HUES48 (cell line): ENCODE measurements around the gene UBE2L5.

Experiments used
- H3K27ac ChIP-seq: one replicate; pipeline ENCODE4 v1.7.0; 2013; ENCODE audit warnings: low read depth, low read length, inconsistent platforms
- H3K27me3 ChIP-seq: 2 replicates; pipeline ENCODE4 v1.6.1; 2013; ENCODE audit warnings: mild to moderate bottlenecking, low read length; ENCODE audit not compliant: control insufficient read depth, insufficient read depth
- H3K36me3 ChIP-seq: 2 replicates; pipeline ENCODE4 v1.6.1; 2013; ENCODE audit warnings: low read length; ENCODE audit not compliant: control insufficient read depth, insufficient read depth
- H3K4me1 ChIP-seq: 2 replicates; pipeline ENCODE4 v1.6.1; 2013; ENCODE audit warnings: mild to moderate bottlenecking, low read length; ENCODE audit not compliant: control insufficient read depth, insufficient read depth
- H3K4me3 ChIP-seq: 2 replicates; pipeline ENCODE4 v1.5.1; 2013; ENCODE audit warnings: mild to moderate bottlenecking, low read depth, low read length
- H3K9ac ChIP-seq: 2 replicates; pipeline ENCODE4 v1.6.1; 2013; ENCODE audit warnings: mild to moderate bottlenecking, low read depth, low read length, moderate library complexity
- H3K9me3 ChIP-seq: 2 replicates; pipeline ENCODE4 v1.6.1; 2013; ENCODE audit warnings: low read length; ENCODE audit not compliant: control insufficient read depth, insufficient read depth

The UBE2L5 gene

GRCh38 chr13:30422054-30422839 is at the start of gene UBE2L5:
Gene UBE2L5, plus strand, starts transcription at chr13:30422493. Its CDS starts 5,498 bp downstream, at chr13:30427991.
- Histone ChIP-seq H3K36me3 (no peaks in the 10 kb centered on the region), H3K4me3 (peak within 1 kb of the TSS; percentile 85), H3K9ac (peak within 1 kb of the TSS; percentile 70), H3K27ac (peak within 1 kb of the TSS; percentile 83), H3K9me3 (no peaks in the 10 kb centered on the region), H3K27me3 (peaks cover 10% of the 10 kb centered on the region), H3K4me1 (peaks cover 9% of the 10 kb centered on the region)

DNA sequence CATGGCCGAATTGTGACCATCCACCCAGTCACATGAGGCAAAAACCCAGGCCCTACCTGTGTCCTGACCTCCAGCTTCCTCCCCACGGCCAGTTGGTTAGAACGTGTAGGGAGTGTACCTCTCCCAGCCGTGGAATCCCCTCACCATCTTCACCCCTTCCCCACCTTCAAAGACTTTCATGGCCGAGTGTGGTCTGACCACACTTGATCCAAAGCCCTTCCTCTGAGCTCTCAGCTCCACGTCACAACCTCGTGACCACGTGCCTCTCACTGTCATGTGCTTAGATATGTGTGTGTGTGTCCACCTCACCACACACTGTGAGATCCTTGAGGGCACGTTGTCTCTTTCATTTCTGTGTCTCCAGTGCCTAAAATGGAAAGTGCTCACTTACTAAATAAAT is 48.6 kb upstream of the UBE2L5 start:
- Histone ChIP-seq H3K4me3 (no peak overlapping the region), H3K36me3 (no peaks in the 10 kb centered on the region), H3K9me3 (no peaks in the 10 kb centered on the region), H3K27me3 (no peaks in the 10 kb centered on the region), H3K27ac (no peak overlapping the region), H3K4me1 (peaks cover 11% of the 10 kb centered on the region), H3K9ac (no peak overlapping the region)

- Histone ChIP-seq H3K4me1 (peaks cover 11% of the 10 kb centered on the region), H3K9ac (no peak overlapping the region), H3K36me3 (no peaks in the 10 kb centered on the region), H3K4me3 (no peak overlapping the region), H3K27me3 (no peaks in the 10 kb centered on the region), H3K9me3 (no peaks in the 10 kb centered on the region), H3K27ac (no peak overlapping the region)
Measured at GRCh38 chr13:30375265-30375835, 46.9 kb upstream of the UBE2L5 start.

GRCh38 chr13:30376426-30377311 is 45.6 kb upstream of the UBE2L5 start:
- Histone ChIP-seq H3K36me3 (no peaks in the 10 kb centered on the region), H3K27me3 (no peaks in the 10 kb centered on the region), H3K9ac (no peak overlapping the region), H3K4me1 (peaks cover 11% of the 10 kb centered on the region), H3K4me3 (no peak overlapping the region), H3K9me3 (no peaks in the 10 kb centered on the region), H3K27ac (no peak overlapping the region)

- no peaks in the 10 kb centered on the region for H3K9me3 ChIP-seq
- no peaks in the 10 kb centered on the region for H3K36me3 ChIP-seq
- H3K27ac ChIP-seq, result no peak overlapping the region
- H3K9ac ChIP-seq, result no peak overlapping the region
- H3K4me1 ChIP-seq, result peaks cover 11% of the 10 kb centered on the region
- H3K4me3 ChIP-seq, result no peak overlapping the region
- H3K27me3 ChIP-seq, result no peaks in the 10 kb centered on the region
Measured at GRCh38 chr13:30377312-30377685, 45.0 kb upstream of the UBE2L5 start.

DNA sequence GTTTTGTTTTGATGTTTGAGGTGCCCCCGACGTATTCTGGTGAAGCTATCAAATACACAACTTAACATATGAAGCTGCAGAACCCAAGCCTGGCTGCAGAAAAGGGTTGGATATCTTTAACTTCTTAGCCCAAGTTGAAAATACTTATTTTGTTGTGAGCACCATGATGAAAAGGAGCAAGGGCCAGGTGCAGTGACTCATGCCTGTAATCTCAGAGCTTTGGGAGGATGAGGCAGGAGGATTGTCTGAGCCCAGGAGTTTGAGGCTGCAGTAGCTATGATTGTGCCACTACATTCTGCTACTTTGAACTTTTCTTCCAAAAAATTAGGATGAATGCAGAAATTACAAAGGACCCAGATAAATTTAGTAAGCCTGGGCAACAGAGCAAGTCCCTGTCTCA is 44.1 kb upstream of the UBE2L5 start:
- Histone ChIP-seq H3K36me3 (no peaks in the 10 kb centered on the region), H3K27ac (no peak overlapping the region), H3K9me3 (no peaks in the 10 kb centered on the region), H3K4me3 (no peak overlapping the region), H3K4me1 (peaks cover 11% of the 10 kb centered on the region), H3K9ac (no peak overlapping the region), H3K27me3 (no peaks in the 10 kb centered on the region)

- no peaks in the 10 kb centered on the region for H3K9me3 ChIP-seq
- H3K4me1 ChIP-seq, result peaks cover 11% of the 10 kb centered on the region
- no peaks in the 10 kb centered on the region for H3K27me3 ChIP-seq
- H3K27ac ChIP-seq, result no peak overlapping the region
- no peak overlapping the region for H3K9ac ChIP-seq
- H3K36me3 ChIP-seq, result no peaks in the 10 kb centered on the region
- H3K4me3 ChIP-seq, result no peak overlapping the region
Measured at GRCh38 chr13:30381049-30381448, 41.2 kb upstream of the UBE2L5 start.

- H3K9ac ChIP-seq, result no peak overlapping the region
- H3K9me3 ChIP-seq, result no peaks in the 10 kb centered on the region
- no peaks in the 10 kb centered on the region for H3K27me3 ChIP-seq
- no peak overlapping the region for H3K4me3 ChIP-seq
- H3K36me3 ChIP-seq, result no peaks in the 10 kb centered on the region
- H3K4me1 ChIP-seq, result no peaks in the 10 kb centered on the region
- H3K27ac ChIP-seq, result no peak overlapping the region
Measured at GRCh38 chr13:30382836-30383525, 39.3 kb upstream of the UBE2L5 start.

GRCh38 chr13:30388406-30389283 is 33.6 kb upstream of the UBE2L5 start:
- no peak overlapping the region for H3K4me3 ChIP-seq
- no peaks in the 10 kb centered on the region for H3K36me3 ChIP-seq
- no peak overlapping the region for H3K9ac ChIP-seq

More at GRCh38 chr13:30388406-30389283, 33.6 kb upstream of the UBE2L5 start:
- H3K9me3 ChIP-seq, result no peaks in the 10 kb centered on the region
- peak overlapping the region; percentile 5 for H3K27ac ChIP-seq
- H3K4me1 ChIP-seq, result peaks cover 3% of the 10 kb centered on the region; the same call in 1 of the 2 replicates
- no peaks in the 10 kb centered on the region for H3K27me3 ChIP-seq
